ENCODE measurements around the gene PCDHGC5.

PCDHGC5 gene

DNA sequence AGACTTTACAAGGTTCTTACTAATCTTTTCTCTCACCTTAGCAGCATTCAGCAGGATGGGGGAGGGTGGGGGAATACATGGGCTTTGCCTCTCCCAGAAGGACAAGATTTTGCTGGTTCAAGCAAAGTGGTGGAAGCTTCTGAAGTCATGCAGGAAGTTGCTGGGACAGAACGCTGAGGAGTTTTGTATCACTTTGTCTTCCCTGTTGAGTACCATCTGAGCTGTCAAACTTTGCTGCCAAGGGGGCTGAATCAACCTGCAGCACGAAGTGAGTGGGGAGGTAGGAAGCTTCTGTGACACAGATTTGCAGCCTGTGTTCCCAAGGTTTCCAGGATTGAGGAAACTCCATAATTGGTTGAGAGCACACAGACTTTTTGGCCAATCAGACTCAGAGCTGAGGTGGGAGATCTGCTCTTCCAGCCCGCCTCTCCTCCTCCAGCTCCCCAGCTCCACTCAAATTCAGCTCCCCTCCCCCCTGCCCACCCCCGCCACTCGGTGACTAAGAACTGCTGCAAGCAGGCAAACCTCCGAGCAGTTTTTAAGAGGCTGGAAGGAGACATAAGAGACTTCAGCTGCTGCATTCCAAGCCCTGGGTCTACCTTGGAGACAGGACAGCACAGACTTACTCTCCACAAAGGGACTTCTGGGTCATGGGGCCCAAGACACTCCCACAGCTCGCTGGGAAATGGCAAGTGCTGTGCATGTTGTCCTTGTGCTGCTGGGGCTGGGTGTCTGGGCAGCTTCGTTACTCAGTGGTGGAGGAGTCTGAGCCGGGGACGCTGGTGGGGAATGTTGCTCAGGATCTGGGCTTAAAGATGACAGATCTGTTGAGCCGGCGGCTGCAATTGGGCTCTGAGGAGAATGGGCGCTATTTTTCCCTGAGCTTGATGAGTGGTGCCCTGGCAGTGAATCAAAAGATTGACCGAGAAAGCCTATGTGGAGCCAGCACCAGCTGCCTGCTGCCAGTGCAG, at the start of gene PCDHGC5:
Gene PCDHGC5, plus strand, starts transcription at position 491 of the 971 bp plus-strand sequence. Its CDS starts 160 bp downstream, at position 651.
- no peak for DNase-seq

DNA sequence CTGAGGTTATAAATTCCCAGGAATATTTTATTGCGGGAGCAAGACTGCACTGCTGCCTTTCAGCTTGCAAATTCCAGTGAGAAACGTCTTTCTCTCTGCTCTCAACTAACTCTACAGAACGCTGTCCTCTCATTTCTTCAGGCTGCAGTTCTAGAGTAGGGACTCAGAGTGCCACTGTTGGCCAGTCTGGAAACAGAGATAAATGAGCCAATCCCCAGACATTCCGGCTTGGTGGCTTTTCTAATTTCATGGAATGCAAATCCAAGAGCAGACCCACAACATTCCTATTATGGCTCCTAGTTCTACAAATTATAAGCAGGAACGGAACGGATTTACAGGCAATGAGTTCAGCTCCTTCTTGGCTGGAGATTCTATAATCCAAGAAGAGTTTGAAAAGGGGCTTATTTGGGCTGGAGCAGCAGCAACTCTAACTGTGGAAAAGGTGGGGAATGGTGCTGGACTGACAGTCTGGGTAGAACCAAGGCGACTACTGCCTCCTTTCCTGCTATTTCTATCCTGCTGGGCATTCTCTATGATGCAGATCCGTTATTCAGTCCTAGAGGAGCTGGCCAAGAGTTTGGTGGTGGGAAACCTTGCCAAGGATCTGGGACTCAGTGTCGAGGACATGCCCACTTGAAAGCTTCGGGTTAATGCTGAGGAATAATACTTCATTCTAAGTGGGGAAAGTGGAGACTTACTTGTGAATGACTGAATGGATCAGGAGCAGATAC, 49.3 kb upstream of the PCDHGC5 start:
- no peak for DNase-seq

DNA sequence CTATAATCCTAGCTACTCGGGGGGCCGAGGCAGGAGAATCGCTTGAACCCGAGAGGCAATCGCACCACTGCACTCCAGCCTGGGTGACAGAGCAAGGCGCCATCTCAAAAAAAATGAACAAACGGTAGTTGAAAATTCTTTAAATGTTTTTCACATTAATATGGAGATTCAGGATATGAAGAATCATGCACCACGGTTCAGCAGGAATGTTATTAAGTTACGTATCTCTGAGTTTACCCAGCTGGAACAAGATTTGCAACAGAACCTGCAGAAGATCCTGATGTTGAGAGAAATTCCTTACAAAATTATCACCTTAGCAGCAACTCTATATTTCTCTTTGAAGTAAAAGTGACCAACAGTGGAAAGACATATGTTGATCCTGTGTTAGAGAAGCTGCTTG, 48.5 kb upstream of the PCDHGC5 start:
- DNase-seq = no peak

DNA sequence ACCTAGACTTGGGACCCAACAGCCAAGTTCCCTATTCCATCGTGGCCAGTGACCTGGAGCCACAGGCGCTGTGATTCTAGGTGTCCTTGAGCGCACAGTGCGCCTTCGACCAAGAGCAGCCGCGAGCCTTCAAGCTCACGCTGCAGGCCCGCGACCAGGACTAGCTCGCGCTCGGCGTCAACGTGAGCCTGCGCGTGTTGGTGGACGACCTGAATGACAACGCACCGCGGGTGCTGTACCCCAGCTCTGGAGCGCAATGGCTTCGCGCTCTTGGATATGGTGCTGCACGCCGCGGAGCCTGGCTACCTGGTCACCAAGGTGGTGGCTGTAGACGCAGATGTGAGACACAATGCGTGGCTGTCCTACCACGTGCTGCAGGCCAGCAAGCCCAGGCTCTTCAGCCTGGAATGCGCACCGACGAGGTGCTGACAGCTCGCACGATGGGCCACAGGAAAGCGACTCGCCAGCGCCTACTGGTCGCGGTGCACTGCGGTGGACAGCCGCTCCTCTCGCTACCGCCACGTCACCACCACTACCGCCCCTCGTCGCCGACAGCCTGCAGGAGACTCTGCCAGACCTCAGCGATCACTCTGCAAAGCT, 47.2 kb upstream of the PCDHGC5 start:
- no peak for DNase-seq

DNA sequence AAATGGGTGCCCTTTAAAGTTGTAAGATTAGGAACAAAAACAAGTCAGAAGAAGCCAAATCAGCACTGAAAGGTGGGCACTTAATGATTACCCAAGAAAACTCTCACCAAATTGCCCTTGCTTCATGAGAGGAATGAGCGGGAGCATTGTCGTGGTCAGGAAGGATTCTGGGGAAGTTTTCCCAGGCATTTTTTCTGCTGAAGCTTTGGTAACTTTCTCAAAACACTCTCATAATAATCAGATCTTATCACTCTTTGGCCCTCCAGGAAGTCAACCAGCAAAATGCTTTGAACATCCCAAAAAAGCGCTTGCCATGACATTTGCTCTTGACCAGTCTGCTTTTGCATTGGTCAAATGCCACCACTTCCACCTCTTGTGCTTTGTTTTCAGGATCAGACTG, 23.5 kb upstream of the PCDHGC5 start:
- no peak for DNase-seq

DNA sequence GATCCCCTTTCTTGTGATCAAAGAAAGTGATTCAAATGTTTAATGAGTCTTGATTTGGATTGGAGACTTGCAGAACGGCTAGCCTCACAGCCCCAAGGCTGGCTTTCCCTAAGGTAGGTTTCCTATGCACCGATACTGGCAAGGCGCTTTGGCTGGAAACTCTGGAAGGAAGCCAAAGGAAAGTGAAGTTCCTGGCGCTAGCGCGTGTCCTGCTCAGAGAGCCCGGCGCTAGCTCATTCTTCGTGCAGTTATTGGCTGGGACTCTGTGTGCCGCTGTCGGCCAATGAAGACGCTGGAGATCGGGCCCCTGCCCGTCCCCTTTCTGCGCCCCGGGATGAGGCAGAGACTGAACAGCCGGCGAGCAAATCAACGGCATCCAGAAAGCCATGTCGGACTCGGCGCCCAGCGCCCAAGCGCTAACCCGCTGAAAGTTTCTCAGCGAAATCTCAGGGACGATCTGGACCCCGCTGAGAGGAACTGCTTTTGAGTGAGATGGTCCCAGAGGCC, 13.2 kb upstream of the PCDHGC5 start, which contains the start of gene PCDHGC3:
Gene PCDHGC3, plus strand, starts transcription at position 342 of the 507 bp plus-strand sequence. Its CDS starts 151 bp downstream, at position 493.
- DNase-seq = peak; percentile 51

DNA sequence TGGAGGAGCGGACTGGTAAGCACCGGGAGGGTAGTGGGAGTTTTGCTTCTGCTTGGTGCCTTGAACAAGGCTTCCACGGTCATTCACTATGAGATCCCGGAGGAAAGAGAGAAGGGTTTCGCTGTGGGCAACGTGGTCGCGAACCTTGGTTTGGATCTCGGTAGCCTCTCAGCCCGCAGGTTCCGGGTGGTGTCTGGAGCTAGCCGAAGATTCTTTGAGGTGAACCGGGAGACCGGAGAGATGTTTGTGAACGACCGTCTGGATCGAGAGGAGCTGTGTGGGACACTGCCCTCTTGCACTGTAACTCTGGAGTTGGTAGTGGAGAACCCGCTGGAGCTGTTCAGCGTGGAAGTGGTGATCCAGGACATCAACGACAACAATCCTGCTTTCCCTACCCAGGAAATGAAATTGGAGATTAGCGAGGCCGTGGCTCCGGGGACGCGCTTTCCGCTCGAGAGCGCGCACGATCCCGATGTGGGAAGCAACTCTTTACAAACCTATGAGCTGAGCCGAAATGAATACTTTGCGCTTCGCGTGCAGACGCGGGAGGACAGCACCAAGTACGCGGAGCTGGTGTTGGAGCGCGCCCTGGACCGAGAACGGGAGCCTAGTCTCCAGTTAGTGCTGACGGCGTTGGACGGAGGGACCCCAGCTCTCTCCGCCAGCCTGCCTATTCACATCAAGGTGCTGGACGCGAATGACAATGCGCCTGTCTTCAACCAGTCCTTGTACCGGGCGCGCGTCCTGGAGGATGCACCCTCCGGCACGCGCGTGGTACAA, 12.6 kb upstream of the PCDHGC5 start:
- DNase-seq = no peak

DNA sequence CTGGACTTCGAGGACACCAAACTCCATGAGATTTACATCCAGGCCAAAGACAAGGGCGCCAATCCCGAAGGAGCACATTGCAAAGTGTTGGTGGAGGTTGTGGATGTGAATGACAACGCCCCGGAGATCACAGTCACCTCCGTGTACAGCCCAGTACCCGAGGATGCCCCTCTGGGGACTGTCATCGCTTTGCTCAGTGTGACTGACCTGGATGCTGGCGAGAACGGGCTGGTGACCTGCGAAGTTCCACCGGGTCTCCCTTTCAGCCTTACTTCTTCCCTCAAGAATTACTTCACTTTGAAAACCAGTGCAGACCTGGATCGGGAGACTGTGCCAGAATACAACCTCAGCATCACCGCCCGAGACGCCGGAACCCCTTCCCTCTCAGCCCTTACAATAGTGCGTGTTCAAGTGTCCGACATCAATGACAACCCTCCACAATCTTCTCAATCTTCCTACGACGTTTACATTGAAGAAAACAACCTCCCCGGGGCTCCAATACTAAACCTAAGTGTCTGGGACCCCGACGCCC, 11.8 kb upstream of the PCDHGC5 start:
- no peak for DNase-seq

DNA sequence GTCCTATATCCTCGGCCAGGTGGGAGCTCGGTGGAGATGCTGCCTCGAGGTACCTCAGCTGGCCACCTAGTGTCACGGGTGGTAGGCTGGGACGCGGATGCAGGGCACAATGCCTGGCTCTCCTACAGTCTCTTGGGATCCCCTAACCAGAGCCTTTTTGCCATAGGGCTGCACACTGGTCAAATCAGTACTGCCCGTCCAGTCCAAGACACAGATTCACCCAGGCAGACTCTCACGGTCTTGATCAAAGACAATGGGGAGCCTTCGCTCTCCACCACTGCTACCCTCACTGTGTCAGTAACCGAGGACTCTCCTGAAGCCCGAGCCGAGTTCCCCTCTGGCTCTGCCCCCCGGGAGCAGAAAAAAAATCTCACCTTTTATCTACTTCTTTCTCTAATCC, 11.1 kb upstream of the PCDHGC5 start:
- DNase-seq = no peak

DNA sequence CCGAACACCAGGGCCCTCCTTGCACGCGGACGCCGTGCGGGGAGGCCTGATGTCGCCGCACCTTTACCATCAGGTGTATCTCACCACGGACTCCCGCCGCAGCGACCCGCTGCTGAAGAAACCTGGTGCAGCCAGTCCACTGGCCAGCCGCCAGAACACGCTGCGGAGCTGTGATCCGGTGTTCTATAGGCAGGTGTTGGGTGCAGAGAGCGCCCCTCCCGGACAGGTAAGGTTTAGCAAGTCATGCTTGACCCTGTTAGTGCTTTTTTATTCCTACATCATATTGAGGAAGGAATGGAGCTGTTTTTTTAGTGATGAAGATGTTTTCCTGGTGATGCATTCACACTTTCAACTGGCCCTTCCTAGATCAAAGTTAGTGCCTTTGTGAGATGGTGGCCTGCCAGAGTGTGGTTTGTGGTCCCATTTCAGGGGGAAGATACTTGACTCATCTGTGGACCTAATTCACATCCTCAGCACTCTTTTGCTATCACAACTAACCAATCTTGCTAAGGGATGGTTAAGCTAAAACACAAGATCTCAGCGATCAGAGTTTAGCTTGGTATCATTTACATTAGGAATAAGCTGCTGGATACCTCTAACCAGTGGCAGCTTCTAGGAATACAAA, 10.4 kb upstream of the PCDHGC5 start:
- no peak for DNase-seq

DNA sequence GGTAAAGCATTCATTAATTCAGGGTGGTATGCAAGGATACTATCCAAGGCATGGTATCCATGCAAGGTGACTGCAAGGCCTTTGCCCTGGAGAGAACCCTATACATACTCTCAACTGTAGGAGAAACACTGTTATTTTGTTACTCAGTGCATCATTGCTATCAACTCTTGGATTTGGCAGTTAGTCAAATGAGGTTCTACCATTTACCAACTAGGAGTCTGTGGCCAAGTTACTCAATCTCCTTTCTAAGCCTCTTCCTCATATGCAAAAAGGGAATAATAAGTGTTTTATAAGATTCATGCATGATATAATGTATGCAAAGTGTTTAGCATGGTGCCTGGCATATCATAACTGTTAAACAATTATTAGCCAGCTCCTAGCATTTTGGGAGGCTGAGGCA, 9.1 kb upstream of the PCDHGC5 start:
- no peak for DNase-seq

DNA sequence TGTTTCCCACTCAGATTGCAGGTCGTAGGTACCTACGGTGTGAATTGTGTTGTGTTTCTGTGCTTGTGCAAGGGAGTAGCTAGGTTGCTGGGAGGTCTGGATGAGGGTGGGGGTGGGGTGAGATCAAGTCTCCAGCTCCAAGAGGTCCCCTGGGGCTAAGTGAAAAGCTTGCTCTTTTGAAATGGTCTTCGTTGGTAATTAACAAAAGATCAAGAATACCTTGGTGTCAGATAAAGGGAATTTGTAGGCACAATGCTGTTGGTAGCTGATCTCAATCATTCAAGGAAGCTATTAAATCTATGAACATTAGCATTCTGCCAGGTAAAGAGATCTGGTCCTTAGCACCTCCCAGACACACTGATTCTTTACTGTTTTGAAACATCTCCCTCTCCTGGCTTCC, 5.0 kb upstream of the PCDHGC5 start:
- no peak for DNase-seq

DNA sequence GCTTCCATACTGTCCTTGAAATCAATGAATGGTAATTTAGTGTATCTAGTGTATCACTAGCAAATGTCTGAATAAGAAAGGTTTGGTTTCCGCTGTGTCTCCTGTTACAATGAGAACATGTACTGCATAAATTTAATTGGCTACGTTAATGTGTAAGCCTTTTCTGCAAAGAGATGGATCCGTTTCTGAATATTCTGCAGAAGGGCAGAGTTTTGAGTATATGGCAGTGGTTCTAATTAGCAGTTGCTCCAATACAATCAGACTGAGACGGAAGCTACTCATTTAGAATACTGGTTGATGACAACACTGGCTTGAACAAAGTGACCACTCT, 4.6 kb upstream of the PCDHGC5 start:
- no peak for DNase-seq

DNA sequence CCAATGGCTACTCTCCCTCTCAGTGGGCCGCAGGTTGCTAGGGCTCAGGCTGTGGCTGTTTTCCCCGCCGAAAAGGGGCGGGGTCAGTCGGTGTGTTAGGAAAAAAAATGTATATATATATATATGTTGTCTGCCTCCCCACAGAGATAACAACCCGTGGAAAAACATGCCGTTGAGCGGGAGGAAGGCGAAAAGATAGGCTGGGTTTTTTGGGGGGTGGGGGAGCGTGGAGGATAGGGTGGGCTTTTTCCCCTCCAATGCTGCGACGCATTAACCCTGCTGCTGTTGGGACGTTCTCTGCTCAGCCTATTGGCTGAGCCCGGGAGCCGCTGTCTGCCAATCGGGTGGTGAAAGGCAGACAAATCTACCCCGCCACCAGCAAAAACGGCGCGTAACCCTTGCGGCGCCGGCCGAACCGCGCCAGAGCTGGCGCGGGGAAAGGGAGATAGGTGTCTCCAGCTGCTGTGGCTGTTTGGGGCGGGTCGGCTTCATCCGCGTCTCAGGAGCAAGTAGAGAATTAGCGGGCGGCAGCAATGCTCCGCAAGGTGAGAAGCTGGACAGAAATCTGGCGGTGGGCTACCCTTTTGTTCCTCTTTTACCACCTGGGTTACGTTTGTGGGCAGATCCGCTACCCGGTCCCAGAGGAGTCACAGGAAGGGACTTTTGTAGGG, 4.1 kb upstream of the PCDHGC5 start, which contains the start of gene PCDHGC4:
Gene PCDHGC4, plus strand, starts transcription at position 390 of the 671 bp plus-strand sequence. Its CDS starts 144 bp downstream, at position 534.
- DNase-seq = no peak

DNA sequence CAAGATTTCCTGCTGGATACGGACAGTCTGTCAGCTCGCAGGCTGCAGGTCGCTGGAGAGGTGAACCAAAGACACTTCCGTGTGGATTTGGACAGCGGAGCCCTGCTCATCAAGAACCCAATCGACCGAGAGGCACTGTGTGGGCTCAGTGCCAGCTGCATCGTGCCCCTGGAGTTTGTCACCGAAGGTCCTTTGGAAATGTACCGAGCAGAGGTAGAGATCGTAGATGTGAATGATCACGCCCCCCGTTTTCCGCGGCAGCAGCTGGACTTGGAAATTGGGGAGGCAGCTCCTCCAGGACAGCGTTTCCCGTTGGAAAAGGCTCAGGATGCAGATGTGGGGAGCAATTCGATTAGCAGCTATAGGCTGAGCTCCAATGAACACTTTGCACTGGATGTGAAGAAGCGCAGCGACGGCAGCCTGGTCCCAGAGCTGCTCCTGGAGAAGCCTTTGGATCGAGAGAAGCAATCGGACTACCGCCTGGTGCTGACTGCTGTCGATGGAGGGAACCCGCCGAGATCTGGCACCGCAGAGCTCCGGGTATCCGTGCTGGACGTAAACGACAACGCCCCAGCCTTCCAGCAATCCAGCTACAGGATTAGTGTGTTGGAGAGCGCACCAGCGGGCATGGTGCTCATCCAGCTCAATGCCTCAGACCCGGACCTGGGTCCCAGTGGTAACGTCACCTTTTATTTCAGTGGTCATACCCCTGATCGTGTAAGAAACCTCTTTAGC, 3.4 kb upstream of the PCDHGC5 start:
- DNase-seq = no peak

DNA sequence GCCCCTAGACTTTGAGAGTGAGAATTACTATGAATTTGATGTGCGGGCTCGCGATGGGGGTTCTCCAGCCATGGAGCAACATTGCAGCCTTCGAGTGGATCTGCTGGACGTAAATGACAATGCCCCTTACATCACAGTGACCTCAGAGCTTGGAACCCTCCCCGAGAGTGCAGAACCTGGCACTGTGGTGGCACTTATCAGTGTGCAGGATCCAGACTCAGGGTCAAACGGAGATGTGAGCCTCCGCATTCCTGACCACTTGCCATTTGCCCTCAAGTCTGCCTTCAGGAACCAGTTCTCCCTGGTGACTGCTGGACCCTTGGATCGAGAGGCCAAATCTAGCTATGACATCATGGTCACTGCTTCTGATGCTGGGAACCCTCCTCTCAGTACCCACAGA, 2.8 kb upstream of the PCDHGC5 start:
- DNase-seq = no peak

DNA sequence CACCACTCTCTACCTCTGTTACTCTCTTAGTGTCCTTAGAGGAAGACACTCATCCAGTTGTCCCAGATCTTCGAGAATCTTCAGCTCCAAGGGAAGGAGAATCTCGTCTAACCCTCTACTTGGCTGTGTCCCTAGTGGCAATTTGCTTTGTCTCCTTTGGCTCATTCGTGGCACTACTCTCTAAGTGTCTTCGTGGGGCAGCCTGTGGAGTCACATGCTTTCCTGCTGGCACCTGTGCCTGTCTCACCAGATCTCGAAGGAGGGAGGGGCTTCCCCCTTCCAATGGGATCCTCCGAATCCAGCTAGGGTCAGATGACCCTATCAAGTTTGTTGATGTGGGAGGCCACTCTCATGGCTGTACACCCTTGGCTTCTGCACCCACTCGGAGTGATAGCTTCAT, 1.8 kb upstream of the PCDHGC5 start:
- no peak for DNase-seq

DNA sequence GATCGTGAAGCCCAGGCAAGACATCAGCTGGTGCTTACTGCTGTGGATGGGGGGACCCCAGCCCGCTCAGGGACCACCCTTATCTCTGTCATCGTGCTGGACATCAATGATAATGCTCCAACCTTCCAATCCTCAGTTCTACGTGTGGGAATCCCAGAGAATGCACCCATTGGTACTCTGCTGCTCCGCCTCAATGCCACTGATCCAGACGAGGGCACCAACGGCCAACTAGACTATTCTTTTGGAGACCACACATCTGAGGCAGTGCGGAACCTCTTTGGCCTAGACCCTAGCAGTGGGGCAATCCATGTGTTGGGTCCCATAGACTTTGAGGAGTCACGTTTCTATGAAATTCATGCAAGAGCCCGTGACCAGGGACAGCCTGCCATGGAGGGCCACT, 960 bp downstream of the PCDHGC5 start:
- DNase-seq = no peak

DNA sequence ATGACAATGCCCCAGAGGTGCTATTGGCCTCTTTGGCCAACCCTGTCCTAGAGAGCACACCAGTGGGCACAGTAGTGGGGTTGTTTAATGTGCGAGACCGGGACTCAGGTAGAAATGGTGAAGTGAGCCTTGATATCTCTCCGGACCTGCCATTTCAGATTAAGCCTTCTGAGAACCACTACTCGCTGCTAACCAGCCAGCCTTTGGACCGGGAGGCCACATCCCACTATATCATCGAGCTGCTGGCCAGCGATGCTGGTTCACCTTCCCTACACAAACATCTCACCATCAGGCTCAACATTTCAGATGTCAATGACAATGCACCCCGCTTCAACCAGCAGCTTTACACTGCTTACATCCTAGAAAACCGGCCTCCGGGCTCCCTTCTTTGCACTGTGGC, 1.4 kb downstream of the PCDHGC5 start:
- no peak for DNase-seq

DNA sequence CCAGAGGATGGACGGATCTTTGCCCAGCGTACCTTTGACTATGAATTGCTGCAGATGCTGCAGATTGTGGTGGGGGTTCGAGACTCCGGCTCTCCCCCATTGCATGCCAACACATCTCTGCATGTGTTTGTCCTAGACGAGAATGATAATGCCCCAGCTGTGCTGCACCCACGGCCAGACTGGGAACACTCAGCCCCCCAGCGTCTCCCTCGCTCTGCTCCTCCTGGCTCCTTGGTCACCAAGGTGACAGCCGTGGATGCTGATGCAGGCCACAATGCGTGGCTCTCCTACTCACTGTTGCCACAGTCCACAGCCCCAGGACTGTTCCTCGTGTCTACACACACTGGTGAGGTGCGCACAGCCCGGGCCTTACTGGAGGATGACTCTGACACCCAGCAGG, 1.9 kb downstream of the PCDHGC5 start:
- DNase-seq = no peak
